MM.1S (cell line): Measurements from ENCODE around the gene PLCB4.

Experiments
- CTCF ChIP-seq: fragments of 300-600 bp; sonication (generic); IDR thresholded peaks from 2 replicates; pipeline ENCODE4 v1.5.1; 2016; ENCODE audit warnings: antibody characterized with exemption, low read length, mixed read lengths
- EZH2 ChIP-seq: fragments of 300-600 bp; sonication (generic); optimal IDR thresholded peaks from 2 replicates; pipeline ENCODE3; 2017; ENCODE audit warnings: low read depth, mild to moderate bottlenecking, antibody characterized with exemption, low read length, mixed read lengths
- EZH2phosphoT487 ChIP-seq: fragments of 300-600 bp; sonication (generic); IDR thresholded peaks from 2 replicates; pipeline ENCODE4 v1.6.1; 2018; ENCODE audit warnings: antibody characterized with exemption, low read length

DNA sequence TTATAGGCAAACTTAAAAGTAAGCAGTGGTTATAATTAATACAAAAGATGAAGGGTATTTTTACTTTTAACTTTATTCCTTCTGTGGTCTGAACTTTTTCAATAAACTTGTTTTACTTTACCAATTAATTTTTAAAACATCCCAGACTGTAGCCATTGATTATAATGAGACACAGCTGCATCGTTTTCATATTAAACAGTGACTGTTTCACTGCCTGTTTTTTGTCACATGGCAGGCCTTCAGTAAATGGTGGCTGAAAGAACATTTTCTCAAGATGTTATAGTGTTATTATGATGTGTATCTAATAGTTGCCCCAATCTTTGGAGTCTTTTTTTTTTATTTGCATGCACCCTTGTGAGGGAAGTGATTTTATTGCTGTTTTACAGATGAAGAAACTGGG, 95.1 kb downstream of the PLCB4 start:
- no peak for TF ChIP-seq CTCF
- no peak for TF ChIP-seq EZH2
- no peak for TF ChIP-seq EZH2phosphoT487
